EL (cell line): ENCODE data around the gene FAM234A.
"Not testable (repeated sequence)": the region's sequence is repeated elsewhere in the genome, so short reads cannot be mapped to it uniquely, and the experiment has no call there.

Experiments
- DNase-seq: peaks from one replicate; pipeline ENCODE4 v3.0.0-alpha.2; 2016

The FAM234A gene

GRCh38 chr16:266258-267164 lies 31.9 kb downstream of the FAM234A start:
- DNase-seq: no peak

DNA sequence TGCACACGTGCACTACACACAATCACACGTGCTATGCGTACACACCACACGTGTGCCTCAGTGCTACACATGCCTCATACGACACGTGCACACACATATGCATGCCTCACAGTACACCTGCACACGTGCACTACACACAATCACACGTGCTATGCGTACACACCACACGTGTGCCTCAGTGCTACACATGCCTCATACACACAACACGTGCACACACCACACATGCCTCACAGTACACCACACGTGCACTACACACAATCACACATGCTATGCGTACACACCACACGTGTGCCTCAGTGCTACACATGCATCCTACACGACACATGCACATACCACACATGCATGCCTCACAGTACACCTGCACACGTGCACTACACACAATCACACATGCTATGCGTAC lies 32.9 kb downstream of the FAM234A start:
- DNase-seq: not testable (repeated sequence)

- DNase-seq: no peak
These were observed 33.8 kb downstream of the FAM234A start for GRCh38 chr16:268141-269053.

GRCh38 chr16:269061-269796 lies 34.6 kb downstream of the FAM234A start:
- DNase-seq: no peak

- DNase-seq: no peak
These were observed 36.0 kb downstream of the FAM234A start for GRCh38 chr16:270381-271255.

DNA sequence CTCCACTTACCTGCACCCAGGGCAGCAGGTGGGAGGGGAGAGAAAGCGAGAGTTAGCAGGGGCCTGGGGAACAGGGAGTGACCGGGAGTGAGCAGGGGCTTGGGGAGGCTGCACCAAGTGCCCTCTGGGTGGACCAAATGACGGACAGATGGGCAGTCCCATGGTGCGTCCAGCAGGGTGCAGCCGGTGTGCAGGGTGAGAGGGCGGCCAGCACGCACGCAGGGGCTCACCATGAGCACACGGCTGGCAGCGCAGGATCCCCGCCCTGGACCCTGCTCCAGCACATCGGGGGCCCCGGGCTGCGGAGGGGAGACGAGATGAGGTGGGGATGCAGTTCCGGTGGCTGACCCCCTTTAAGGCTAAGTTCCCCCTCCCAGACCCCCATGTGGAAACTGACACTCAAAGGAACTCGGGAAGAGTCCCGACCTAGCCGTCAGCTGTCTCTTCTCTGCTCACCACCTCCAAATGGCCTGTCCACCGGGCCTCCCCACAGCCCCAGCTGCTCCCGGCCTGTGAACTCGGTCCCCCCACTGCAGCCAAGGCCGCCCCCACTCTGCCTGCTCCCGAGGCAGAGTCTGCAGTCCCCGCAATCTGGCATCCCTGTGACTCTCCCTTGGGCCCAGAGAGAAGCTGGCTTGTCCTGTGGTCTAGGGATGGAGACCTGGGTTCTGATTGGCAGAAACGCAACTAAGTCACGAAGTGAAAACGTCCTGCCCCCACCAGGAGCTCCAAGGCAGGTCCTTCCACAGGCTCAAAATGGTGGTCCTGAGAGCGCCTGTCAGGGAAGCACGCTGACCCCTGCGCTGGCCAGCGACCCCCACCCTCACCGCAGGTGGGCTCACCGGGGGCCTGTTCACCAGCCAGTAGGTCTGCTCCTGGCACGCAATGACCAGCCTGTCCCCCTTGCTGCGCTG lies 38.3 kb downstream of the FAM234A start:
- no peak for DNase-seq

DNA sequence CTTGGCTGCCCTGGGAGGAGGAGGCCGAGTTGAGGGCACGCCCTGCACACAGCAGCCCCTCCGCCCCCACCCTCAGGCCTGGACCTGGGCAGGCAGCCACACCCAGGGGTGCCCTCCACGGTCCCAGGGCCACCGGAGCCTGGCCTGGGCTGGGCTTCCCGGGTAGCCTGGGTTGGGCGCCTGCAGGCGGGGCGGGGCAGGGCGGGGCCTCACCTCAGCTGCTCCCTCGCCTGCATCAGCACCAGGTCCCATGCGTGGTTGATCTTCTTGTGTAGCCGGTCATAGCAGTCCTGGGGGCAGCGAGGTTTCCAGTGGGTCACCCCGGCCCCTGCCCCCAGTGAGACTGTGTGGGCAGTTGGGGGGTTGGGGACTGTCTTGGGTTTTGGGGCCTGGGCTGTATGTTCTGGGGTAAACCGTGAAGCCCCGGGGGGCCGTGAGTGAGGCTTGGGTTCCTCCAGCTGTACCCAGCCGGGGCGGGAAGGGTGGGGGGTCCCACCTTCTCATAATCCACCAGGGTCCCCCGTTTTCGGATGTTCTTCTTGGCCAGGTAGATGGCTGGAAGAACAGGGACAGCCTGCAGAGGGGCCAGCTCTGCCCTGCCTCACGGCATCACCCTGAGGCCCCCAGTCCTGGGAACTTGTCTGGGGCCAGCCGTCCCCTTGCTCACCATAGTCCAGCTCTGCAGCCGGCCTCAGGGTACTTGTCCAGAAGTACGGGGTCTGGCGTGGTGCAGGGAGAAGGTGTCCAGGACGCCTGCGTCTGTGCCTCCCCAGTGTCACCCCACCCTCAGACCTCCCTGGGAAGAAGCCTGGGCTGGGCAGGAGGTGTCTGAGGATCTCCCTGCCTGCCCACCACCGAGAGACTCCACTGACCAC lies 39.2 kb downstream of the FAM234A start:
- DNase-seq: no peak

- DNase-seq: no peak
These were observed 40.5 kb downstream of the FAM234A start for GRCh38 chr16:275041-275641.

- no peak for DNase-seq
These were observed 41.2 kb downstream of the FAM234A start, which contains the start of gene RGS11 for GRCh38 chr16:275786-276232. Gene RGS11 (minus strand): TSS chr16:275944. CDS start chr16:275911, 33 bp downstream.

GRCh38 chr16:276426-277077 lies 41.9 kb downstream of the FAM234A start:
- DNase-seq: no peak

DNA sequence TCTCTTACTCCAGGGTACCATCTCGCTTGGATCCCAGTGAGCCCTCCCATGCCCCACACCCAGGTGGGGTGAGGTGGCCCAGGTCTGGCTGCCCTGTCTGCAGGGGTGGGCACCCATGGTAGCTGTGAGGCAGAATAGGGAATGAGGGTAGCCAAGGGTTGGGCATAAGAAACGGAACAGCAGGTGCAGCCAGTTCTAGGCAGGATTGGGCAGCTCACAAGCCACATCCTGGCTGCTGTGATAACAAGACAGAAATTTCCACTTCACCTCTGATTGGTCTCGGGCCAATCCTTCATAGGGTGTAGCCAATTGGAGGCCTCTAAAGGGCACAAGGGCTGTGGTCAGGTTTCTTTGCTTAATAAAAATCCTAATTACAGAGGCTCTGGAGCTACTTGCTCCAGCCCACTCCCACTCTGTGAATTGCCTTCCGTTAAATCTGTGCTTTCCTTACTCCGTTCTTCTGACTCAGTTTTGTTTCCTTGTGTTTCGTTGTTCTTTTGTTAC lies 44.3 kb downstream of the FAM234A start:
- DNase-seq: peak; percentile 21

GRCh38 chr16:279531-279930 lies 44.9 kb downstream of the FAM234A start:
- DNase-seq: no peak

GRCh38 chr16:280005-280460 lies 45.4 kb downstream of the FAM234A start:
- no peak for DNase-seq

- DNase-seq: no peak
These were observed 45.9 kb downstream of the FAM234A start, which contains the start of gene ARHGDIG for GRCh38 chr16:280552-280951. Gene ARHGDIG (plus strand): TSS chr16:280591. CDS start chr16:280681, 90 bp downstream.

DNA sequence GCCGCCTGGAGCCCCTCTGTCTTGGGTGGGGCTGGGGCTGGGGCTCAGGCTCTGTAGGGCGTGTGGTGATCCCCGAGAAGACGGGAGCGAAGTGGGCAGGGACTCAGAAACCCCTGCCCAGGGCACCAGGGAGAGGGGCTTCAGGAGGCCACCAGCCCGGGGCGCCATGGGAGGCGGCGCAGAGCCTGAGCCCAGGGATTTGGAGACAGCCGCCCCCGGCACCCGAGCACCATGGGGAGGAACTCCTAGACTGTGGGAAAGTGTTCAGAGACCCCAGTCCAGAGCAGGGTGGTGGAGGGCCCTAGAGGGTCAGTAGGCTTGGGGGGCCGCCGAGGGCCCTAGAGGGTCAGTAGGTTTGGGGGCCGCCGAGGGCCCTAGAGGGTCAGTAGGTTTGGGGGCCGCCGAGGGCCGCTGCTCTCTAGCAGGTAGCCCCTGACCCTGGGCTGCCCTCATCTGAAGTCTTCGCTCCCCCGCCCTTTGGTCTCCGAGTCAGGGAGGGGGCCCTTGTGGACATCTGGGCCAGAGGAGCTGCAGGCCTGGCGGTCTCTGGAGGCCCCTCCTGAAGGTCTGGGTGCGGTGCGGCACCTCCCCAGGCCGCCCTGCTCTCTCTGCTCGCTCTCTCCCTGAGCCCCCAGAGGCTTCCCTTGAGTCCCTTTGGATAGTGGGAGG lies 46.5 kb downstream of the FAM234A start:
- no peak for DNase-seq

GRCh38 chr16:281660-282255 lies 47.1 kb downstream of the FAM234A start:
- DNase-seq: no peak

DNA sequence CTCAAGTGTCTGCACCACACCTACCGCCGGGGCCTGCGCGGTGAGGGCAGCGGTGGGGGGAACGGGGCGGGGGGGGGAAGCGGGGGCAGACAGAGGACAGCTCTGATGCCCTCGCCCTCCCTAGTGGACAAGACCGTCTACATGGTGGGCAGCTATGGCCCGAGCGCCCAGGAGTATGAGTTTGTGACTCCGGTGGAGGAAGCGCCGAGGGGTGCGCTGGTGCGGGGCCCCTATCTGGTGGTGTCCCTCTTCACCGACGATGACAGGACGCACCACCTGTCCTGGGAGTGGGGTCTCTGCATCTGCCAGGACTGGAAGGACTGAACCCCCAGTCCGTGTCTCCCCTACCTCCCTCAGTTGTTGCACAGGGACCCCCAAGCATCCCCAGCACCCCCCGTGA lies 47.9 kb downstream of the FAM234A start:
- no peak for DNase-seq
